ENCODE data around the gene CCDC188. TPM values are rescaled to one million over a fixed set of nuclear protein-coding genes. Genes with fewer than 3 reads are reported as not detected.
A peak's percentile ranks its signal among the peaks of the same experiment; 100 is the strongest.

Gene CCDC188
- total RNA-seq, 1 donor from 2014 or later: 4.3 TPM

DNA sequence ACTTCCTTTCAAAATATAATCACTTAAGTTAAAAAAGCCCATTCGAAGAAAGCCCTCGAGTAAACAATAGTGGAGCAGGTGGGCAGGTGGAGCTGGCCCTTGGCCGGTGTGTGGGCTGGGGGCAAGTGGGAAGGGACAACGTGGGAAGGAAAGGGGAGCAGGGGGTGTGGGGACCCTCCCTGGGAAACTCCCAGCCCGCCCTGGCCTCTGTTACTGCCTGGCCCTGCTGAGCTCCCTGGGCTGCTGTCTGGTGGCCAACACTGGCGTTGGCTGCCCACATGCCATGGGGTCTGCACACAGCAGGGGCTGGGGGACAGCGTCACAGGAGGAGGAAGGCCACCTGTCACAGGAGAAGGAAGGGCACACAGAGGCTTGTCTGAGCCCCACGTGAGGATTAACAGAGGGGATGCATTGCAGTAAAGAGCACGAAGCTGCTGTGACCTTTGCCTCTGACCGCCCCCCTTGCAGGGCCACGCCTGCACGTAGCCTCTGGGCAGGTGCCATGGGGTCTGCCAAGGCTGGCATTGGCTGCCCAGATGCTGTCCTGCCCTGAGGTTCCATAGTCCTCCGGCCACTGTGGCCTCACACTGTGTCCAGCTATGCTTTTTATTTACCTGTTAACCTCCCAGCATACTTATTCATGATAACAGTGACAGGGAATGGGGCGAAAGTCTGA lies 36.2 kb upstream of the CCDC188 start:
- no peaks in the 10 kb centered on the region for H3K36me3 Mint-ChIP-seq
- TF ChIP-seq, protein P1, sequence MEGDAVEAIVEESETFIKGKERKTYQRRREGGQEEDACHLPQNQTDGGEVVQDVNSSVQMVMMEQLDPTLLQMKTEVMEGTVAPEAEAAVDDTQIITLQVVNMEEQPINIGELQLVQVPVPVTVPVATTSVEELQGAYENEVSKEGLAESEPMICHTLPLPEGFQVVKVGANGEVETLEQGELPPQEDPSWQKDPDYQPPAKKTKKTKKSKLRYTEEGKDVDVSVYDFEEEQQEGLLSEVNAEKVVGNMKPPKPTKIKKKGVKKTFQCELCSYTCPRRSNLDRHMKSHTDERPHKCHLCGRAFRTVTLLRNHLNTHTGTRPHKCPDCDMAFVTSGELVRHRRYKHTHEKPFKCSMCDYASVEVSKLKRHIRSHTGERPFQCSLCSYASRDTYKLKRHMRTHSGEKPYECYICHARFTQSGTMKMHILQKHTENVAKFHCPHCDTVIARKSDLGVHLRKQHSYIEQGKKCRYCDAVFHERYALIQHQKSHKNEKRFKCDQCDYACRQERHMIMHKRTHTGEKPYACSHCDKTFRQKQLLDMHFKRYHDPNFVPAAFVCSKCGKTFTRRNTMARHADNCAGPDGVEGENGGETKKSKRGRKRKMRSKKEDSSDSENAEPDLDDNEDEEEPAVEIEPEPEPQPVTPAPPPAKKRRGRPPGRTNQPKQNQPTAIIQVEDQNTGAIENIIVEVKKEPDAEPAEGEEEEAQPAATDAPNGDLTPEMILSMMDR (conservative IDR thresholded peaks at IDR 0.05): no peak
- no peak overlapping the region for H3K4me3 Mint-ChIP-seq
- no peaks in the 10 kb centered on the region for H3K9me3 Mint-ChIP-seq
- no peaks in the 10 kb centered on the region for H3K4me1 Mint-ChIP-seq (ENCODE audit: unreplicated experiment)
- peaks cover 6% of the 10 kb centered on the region for H3K27me3 Mint-ChIP-seq
- no peak for DNase-seq (ENCODE audit: extremely low spot score, unreplicated experiment)
- no peak overlapping the region for H3K27ac Mint-ChIP-seq

DNA sequence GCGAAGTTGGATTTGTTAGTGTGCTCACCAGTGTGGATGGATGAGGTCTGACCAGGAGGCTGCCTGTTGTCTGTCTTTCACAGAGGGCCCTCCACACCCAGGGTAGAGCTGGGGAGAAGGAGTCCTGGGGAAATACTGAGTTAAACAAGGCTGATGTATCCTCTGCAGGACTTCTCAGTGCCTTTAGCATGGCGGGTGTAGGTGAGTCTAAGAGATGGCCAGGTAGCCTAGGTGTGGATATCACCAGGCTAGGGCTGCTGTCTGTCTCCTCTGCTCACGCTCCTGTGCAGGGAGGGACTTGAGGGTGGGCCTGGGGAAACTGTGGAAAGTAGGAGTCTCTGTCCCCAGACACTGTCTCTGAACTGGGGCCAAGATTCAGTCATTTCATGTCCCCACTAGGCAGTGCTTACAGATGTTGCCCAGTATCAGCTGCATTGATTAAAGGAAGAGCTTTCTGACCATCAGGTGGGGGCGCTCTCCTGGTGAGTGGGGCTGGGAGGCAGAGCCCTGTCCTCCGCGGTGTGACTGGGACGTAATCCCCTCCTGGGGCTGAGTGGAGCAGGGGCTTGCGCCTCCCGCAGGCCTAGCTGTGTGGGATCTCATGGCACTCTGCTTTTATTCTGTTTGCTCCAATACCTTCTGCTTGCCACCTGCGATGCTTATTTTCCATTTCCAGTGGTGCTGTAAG lies 35.5 kb upstream of the CCDC188 start:
- no peak for DNase-seq (ENCODE audit: extremely low spot score, unreplicated experiment)
- no peaks in the 10 kb centered on the region for H3K4me1 Mint-ChIP-seq (ENCODE audit: unreplicated experiment)
- no peak overlapping the region for H3K4me3 Mint-ChIP-seq
- peaks cover 6% of the 10 kb centered on the region for H3K27me3 Mint-ChIP-seq
- H3K27ac Mint-ChIP-seq: no peak overlapping the region
- no peaks in the 10 kb centered on the region for H3K36me3 Mint-ChIP-seq
- TF ChIP-seq, protein P1 (conservative IDR thresholded peaks at IDR 0.05): peak; percentile 31
- no peaks in the 10 kb centered on the region for H3K9me3 Mint-ChIP-seq

DNA sequence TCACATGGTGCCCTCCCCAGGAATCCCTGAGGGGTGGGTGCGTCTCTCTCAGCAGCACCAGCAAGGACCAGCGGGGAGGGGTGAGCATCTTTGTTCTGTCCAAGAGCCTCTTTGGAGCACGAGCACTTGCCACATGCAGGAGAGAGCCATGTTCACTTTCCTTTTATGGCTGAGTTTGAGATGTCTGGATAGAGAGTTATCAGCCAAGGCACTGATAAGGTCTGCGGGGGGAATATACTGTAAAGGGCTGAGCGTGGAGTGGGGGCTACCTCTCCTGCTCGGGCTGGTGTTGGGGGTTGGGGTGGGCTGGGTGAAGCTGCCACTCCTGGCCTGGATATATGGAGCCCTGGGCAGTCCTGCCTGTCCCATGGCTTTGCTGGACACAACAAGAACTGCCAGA lies 34.9 kb upstream of the CCDC188 start:
- no peak overlapping the region for H3K4me3 Mint-ChIP-seq
- peaks cover 6% of the 10 kb centered on the region for H3K27me3 Mint-ChIP-seq
- H3K36me3 Mint-ChIP-seq: no peaks in the 10 kb centered on the region
- no peak overlapping the region for H3K27ac Mint-ChIP-seq
- no peaks in the 10 kb centered on the region for H3K9me3 Mint-ChIP-seq
- TF ChIP-seq, protein P1 (conservative IDR thresholded peaks at IDR 0.05): no peak
- no peaks in the 10 kb centered on the region for H3K4me1 Mint-ChIP-seq (ENCODE audit: unreplicated experiment)
- DNase-seq (ENCODE audit: extremely low spot score, unreplicated experiment): no peak

DNA sequence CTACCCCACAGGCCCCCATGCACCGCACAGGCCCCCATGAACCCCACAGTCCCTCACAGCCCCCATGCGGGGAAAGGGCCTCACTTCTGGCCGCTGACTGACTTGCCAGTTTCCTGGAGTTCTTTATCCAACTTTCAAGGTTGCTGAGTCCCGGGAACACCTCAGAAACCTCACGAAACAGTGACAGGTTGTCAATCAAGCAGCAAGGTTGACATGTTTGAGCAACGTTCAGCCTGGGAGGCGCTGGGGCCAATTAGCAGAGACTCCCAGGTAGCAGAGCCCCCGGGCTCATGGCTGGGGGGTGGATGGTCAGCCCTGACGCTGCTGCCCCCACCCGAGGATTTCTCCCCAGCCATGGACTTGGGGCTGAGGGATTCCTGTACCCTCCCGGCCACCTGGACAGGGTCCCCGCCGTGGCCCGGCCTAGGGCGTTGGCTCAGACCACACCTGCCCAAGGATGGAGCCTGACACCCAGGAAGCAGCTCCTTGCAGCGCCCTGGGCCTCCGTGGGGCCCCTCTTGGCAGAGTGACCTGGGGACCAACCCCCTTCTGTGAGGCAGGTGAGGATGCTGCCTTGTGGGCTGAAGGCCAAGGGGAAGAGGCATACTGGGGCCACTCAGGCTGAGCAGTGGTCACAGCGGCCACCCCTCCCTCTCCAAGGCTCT lies 33.8 kb upstream of the CCDC188 start:
- H3K36me3 Mint-ChIP-seq: no peaks in the 10 kb centered on the region
- H3K4me3 Mint-ChIP-seq: no peak overlapping the region
- TF ChIP-seq, protein P1 (conservative IDR thresholded peaks at IDR 0.05): no peak
- H3K9me3 Mint-ChIP-seq: no peaks in the 10 kb centered on the region
- H3K4me1 Mint-ChIP-seq (ENCODE audit: unreplicated experiment): no peaks in the 10 kb centered on the region
- no peak overlapping the region for H3K27ac Mint-ChIP-seq
- peaks cover 6% of the 10 kb centered on the region for H3K27me3 Mint-ChIP-seq
- no peak for DNase-seq (ENCODE audit: extremely low spot score, unreplicated experiment)

DNA sequence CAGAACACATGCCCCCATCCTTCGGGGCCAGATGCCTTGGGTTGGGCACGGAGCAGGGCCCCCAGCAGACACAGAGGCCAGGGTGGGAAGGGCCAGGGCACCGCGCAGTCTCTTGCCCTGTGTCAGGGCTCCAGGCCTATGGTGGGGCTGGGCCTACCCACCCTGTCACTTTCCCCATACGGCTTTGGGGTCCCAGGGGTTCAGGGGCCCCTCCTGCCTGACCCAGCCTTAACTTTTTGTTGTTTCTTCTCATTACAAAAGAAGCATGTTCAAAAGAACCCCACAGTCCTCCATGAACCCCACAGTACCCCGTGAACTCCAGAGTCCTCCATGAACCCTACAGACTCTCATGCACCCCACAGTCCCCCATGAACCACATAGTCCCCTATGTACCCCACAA lies 33.0 kb upstream of the CCDC188 start:
- TF ChIP-seq, protein P1 (conservative IDR thresholded peaks at IDR 0.05): no peak
- no peak for DNase-seq (ENCODE audit: extremely low spot score, unreplicated experiment)
- Mint-ChIP-seq H3K4me3 (no peak overlapping the region), H3K27me3 (peaks cover 6% of the 10 kb centered on the region), H3K4me1 (ENCODE audit: unreplicated experiment) (no peaks in the 10 kb centered on the region), H3K36me3 (no peaks in the 10 kb centered on the region), H3K9me3 (no peaks in the 10 kb centered on the region), H3K27ac (no peak overlapping the region)

Measured in type B pancreatic cell (in vitro differentiated cells).